Activated CD8-positive, alpha-beta memory T cell treated with anti-CD3 and anti-CD28 coated beads, Interleukin-2, amount 50 U/mL, for 24 hours (primary cell): ENCODE measurements around the gene TCF12.
"Not testable (repeated sequence)": the region's sequence is repeated elsewhere in the genome, so short reads cannot be mapped to it uniquely, and the experiment has no call there.

ENCODE experiments used
- DNase-seq: peaks from one replicate; pipeline ENCODE4 v3.0.0-alpha.2; 2020; ENCODE audit errors: extremely low read depth

The TCF12 gene

DNA sequence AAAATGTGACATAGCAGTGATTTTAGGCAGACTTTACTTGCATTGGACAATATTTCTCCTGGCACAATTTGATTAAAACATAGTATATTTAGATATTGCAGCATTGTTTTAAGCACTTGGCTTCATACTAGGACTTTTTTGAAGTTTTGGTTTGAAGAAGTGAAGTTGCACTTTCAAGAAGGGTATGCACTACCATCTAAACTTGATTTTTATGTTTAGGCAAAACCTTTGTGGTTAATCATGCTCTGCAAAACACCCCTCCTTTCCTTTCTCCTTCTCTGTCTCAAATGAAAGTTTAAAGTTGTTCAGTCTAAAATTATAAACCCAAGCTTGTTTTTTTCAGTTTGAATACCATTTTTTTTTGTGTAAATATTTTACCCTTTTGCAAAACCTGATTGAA, 173.8 kb downstream of the TCF12 start:
- no peak for DNase-seq

DNA sequence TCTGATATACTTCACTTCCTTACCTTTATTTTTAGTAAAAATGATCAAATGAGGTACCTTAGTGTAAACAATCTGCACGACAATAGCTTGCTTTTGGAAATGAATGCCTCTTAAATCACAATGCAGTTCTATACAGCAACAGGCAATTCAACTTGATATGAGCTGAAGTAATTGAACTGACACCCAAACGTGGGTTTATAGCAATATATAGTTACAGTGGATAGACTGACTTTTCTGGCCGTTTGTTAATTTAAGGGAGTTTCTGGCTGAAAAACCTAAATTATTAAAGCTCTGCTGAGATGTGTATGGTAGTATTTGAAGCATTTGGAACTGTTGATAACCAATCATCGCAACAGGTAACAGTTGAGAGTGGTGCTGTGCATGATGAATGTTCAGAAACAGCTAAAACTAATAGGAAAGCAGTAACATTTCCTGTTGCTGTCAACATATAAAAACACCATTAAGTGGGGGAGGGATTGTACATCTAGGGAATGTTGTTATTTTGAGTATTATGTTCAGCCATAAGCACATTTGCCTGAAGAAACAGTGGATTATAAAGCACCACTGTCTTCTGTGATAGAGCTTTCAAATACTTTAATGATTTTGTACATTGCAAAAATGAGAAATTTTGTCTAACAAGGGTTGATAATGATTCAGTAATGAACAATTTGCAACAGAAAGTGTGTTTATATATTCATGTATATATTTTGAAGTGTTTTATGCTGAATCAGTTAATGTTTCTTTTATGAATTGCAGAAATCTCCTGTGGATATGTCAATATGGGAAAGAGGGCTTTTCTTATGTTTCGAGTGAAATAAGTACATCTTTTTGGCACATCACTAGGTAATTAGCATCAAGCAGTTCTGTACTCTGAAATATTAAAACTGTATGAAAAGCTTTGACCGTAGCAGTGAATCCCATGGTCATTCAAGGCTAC, 176.1 kb downstream of the TCF12 start:
- DNase-seq, result no peak

DNA sequence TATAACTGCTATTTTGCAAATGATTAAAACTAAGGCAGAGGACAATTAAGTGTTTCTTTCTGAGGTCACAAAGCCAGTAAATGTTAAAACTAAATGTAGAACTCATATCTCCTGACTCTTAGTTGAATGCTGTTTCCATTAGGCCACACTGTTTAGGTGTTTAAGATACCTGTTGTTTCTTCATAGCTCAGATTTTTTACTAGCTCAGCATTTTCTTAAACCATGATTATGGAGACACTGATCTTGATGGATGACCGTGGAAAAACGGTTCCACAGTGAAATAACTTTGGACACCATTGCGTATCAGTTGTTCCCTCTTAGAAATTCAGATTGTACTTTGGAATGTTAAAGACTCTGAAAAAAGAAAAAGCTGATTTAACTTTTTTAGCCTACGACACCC, 177.5 kb downstream of the TCF12 start:
- no peak for DNase-seq

DNA sequence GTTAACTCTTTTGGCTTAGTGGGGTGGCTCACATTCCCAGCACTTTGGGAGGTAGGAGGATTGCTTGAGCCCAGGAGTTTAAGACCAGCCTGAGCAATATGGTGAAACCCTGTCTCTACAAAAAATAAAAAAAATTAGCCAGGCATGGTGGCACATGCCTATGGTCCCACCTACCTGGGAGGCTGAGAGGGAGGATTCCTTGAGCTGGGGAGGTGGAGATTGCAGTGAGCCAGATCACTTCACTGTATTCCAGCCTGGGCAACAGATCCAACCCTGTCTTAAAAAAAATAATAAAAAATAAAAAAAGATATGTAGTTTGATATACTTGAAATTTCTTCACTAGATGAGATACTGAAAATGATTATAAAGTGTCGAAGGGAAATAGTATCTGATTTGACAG, 178.8 kb downstream of the TCF12 start:
- DNase-seq, result no peak

DNA sequence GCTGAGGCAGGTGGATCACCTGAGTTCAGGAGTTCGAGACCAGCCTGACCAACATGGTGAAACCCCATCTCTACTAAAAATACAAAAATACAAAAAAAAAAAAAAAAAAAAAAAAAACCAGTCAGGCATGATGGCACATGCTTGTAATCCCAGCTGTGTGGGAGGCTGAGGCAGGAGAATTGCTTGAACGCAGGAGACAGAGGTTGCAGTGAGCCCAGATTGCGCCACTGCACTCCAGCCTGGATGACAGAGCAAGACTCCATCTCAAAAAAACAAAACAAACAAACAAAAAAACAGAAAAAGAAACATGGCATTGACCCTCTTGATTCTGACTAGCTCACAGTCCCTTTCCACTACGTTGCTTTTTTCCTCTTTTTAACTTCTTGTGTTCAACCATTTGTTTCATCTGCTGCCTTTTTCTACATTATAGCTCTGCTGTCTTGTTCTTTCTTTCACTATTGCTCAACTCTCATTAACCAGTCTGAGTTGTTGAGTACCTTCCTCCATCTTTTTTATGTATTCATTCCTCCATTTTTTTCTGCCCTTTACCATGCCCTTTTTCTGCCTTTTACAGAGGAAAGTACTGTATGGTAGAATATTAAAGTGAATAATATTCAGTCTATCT, 179.6 kb downstream of the TCF12 start:
- DNase-seq, result not testable (repeated sequence)

- no peak for DNase-seq
These were observed 180.5 kb downstream of the TCF12 start for GRCh38 chr15:57098896-57099295.

DNA sequence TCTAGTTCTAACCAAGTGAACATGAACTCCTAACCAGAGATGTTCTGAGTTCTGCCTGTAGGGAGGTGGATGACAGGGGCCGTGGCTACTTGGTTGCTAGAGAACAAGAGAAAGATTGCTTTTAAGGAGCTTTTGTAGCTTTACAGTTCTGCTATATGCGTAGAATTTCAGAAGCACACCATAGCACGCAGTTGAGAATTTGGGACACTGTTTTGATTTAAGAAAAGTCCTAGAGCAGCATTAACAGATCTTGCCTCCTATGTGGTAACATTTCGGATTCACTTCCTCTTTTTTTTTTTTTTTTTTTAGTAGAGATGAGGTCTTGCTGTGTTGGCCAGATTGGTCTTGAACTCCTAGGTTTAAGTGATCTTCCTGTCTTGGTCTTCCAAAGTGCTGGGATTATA, 181.7 kb downstream of the TCF12 start:
- no peak for DNase-seq

DNA sequence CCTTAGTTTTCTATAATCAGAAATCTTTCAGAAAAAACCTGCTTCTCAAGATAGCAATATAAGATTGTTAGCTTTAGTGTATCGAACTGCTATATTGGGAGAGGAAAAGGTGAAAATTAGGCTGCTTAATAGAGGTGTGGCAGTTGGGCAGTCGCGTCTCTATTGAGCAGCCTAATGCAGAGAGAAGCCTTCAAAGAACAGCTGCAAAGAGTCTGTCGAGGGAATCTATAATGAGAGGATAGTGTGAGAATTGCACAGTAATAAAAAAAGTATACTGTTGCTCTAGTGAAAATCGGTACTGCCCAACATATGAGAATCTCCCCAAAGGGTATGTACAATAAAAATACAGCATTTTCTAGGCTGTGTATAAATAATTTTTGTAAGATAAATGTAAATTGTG, 184.4 kb downstream of the TCF12 start:
- no peak for DNase-seq

DNA sequence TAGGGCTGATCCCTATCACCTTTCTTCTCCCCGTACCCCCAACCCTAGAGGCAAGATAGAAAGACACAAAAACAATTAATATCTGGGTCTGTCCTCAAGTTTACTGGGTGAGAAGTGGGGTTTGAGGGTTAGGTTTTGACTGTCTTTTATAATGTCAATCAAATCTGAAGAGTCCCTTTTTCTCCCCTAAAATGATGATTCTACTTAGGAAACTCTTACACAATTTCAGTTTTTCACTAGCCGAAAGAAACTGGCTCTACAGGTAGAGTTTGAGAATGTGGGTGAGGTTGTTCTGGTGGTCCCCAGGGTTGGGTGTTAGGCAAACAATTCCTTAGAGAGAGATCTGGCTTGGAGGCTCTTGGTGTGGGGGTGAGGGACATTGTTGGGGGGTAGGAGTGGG, 189.9 kb downstream of the TCF12 start:
- no peak for DNase-seq

- DNase-seq, result no peak
These were observed 190.6 kb downstream of the TCF12 start for GRCh38 chr15:57109005-57109404.

DNA sequence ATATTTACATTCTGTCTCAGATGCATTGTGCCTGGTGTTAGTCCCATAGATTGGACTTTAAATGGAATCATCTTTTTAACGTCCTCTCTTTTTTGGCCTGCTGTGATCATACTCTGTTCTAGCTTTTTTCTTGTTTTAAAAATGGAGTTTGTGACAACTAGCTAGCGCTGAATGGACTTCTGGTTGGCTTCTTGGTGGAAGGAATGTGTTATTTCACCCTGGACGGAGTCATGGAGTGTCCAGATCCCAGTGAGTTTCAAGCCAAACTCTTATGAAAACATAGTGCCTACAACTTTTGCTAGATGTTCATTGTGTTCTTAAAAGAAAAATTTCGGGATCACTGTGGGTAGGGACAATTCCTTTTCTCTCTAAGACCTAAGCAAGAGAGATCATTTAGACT, 192.6 kb downstream of the TCF12 start:
- no peak for DNase-seq

DNA sequence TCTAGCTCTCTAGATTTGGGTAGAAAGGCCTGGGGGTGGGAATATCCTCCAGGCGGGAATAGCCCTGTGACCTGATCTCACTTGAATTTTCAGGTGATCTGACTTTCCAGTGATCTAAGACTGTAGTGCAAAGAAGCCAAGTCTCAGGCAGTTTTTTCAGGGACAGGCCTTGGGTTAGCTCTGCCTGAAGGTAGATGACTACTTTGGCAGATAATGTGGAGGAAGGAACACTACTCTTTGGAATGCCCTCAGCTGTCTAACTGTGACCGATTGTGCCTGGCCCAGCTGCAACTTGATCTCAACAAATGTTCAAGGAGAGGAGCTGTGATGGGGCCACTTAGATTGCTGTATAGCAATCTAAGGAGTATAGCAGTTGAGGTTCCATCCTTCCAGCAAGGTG, 193.7 kb downstream of the TCF12 start:
- no peak for DNase-seq

- DNase-seq, result no peak
These were observed 195.6 kb downstream of the TCF12 start for GRCh38 chr15:57114070-57114469.

DNA sequence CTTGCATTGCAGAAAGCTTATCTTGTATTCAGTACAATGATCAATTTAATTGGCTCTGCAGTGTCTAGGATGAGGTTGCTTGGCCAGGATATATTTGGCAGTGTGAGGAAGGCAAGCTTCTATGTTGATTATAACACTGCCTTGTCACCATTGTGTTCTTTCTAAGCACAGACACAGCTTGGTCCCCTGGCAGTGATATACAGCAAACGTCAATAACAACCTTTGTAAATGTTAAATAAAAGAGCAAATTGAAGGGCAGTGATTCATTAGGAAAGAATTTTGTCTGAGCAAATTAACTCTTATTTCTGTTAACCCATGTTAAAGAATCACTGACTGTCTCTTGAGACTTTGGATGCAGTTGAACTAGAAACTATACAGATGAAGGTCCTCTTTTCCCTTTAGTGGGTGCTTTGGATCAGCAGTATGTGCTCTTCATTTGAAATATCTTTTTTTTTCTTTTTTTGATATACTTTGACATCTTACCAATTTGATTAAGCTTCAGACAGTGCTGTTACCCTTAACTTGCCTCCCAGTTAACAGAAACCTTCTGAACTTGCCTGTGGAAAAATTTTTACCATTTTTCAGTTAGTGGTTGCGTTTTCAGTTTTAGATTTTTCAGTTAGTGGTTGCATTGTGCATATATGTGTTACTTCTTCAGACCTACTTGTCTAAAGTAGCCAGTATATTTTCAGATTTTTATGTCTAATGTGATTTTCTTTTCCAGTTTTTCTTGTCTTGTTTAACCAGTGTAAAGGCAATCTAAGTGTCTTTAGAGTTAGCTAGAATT, 199.8 kb downstream of the TCF12 start:
- DNase-seq, result no peak

GRCh38 chr15:57122080-57122840, 203.8 kb downstream of the TCF12 start:
- DNase-seq, result no peak

DNA sequence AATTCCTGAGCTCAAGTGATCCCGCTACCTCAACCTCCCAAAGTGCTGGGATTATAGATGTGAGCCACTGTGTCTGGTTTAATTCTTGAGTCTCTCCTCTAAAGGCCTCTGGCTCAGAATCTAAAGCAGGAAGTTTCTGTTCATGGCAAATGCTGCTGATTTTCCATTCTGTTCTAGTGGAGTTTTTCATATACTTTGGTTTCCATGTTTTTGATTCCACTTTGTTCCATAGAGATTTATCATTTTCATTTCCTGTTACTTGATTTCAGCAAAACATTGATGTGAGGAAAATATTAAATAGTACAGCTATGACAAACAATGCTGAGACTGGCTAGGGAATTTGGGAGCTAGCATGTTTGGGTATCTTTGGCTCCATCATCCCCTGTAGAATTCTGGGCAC, 205.6 kb downstream of the TCF12 start:
- DNase-seq, result no peak

DNA sequence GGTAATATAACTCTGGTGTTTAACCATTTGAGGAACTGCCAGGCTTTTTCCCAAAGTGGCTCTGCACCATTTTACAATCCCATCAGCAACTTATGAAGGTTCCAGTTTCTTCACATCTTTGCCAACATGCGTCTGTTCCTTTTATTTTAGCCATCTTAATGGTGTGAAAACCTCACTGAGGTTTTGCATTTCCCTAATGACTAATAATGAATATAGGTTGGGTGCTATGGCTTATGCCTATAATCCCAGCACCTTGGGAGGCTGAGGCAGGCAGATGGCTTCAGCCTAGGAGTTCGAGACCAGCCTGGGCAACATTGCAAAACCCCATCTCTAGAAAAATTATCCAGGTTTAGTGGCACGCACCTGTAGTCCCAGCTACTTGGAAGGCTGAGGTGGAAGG, 210.6 kb downstream of the TCF12 start:
- DNase-seq, result no peak

- DNase-seq, result no peak
These were observed 212.5 kb downstream of the TCF12 start for GRCh38 chr15:57130956-57131355.

DNA sequence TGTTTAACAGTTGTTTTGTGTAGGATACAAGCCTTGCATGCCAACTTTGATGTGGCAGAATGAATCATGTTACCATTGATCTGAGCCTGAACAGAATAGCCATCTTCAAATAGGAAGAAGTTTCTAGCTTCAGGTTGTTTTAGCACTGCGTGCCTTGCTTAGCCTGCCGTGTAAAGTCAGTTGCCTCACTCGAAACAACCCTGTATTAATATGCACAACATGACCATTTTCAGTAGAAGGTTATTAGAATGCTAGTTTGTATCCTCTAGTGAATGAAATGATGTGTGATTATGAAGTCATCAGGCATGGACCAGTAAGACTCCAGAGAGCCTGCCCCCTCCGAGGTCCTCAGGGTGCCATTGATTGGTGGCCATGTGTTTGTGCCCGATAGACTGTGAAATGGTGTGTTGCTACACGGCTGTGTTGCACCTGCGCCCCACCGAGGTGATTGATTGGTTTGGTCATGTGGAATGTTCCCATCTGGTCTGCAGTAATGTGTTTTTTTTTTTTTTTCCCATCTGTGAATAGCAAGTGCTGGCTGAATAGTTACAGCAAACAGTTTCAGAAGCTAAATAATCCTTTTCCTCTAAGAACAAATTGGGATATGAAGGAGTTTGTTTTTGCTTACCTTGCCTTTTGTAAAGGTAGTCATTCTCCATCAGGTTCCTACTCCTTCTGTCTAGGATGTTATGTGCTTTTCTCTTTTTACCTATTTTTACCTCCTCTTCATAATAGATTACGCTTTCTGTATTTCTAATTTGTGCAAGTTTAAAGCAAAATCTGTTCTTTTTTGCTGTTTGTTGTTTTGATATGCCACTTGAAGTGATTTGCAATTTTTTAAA, 214.9 kb downstream of the TCF12 start:
- DNase-seq, result no peak

GRCh38 chr15:57134071-57134605, 215.7 kb downstream of the TCF12 start:
- no peak for DNase-seq

GRCh38 chr15:57134851-57135250, 216.4 kb downstream of the TCF12 start:
- no peak for DNase-seq
